ENCODE results near the gene FOSL2.

DNA sequence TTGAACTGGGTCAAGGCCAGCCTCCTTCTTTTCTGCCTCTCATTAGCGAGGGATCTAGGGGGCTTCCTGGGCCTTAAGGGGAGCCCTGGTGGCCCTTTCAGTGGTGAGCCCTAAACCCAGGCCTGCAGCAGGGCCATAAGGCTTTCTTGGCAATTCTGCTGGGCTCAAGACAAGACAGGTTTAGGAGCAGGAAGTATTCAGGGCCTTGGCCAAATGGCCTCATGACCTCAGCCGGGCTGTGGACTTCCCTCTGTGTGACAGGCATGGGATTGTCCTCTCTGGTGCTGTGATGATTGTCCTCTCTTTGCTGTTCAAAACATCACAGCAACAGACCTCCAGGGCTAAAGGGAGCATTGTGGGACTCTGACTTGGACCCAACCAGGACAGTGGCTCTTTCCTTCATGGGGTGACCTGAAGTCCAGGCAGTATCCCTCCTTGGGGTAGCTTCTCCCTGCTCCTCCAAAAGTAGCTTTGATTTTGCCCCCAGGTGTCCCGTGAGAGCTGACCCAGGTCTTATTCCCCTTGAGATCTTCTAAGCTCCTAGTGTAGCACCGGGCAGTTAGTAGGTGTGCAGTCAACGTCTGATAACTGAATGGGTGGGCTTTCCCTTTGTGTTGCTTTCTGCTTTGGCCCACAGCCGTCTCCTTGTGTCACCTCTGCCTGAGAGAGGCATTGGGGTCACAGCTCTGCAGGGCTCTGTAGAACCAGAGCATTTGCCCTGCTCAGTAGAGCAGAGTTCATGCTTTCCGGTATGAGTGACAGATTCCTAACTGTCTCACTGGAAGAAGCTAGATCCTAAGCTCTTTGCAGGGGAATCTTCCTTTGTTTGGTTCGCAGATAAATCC lies 14.7 kb downstream of the FOSL2 start:
- TF ChIP-seq EZH2 (IDR thresholded peaks at IDR 0.05; ENCODE audit: low read length): no peak
- TF ChIP-seq, protein P1, sequence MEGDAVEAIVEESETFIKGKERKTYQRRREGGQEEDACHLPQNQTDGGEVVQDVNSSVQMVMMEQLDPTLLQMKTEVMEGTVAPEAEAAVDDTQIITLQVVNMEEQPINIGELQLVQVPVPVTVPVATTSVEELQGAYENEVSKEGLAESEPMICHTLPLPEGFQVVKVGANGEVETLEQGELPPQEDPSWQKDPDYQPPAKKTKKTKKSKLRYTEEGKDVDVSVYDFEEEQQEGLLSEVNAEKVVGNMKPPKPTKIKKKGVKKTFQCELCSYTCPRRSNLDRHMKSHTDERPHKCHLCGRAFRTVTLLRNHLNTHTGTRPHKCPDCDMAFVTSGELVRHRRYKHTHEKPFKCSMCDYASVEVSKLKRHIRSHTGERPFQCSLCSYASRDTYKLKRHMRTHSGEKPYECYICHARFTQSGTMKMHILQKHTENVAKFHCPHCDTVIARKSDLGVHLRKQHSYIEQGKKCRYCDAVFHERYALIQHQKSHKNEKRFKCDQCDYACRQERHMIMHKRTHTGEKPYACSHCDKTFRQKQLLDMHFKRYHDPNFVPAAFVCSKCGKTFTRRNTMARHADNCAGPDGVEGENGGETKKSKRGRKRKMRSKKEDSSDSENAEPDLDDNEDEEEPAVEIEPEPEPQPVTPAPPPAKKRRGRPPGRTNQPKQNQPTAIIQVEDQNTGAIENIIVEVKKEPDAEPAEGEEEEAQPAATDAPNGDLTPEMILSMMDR (optimal IDR thresholded peaks at IDR 0.05 in 1 of 3, IDR thresholded peaks at IDR 0.05 in 1 of 3, conservative IDR thresholded peaks at IDR 0.05 in 1 of 3; ENCODE audit: extremely low read depth in 1 of 3, insufficient read depth in 2 of 3, low read length in 3 of 3): no peak
